Left ventricle myocardium inferior (tissue), 1 donor: ENCODE data around the gene NEFH. TPM values are rescaled to one million over a fixed set of nuclear protein-coding genes. Genes with fewer than 3 reads are reported as not detected.

Source experiments
- DNase-seq: peaks from one replicate; pipeline ENCODE4 v3.0.0-alpha.2; 2020
- H3K27ac ChIP-seq: fragments of 200-600 bp; replicated peaks from 2 replicates; pipeline ENCODE4 v1.8.0; 2021
- H3K27me3 ChIP-seq: fragments of 200-600 bp; 2 replicates; pipeline ENCODE4 v1.8.0; 2021; ENCODE audit warnings: low read depth
- H3K36me3 ChIP-seq: fragments of 200-600 bp; 2 replicates; pipeline ENCODE4 v1.8.0; 2021
- H3K4me1 ChIP-seq: fragments of 200-600 bp; 2 replicates; pipeline ENCODE4 v1.8.0; 2021
- H3K4me3 ChIP-seq: fragments of 200-600 bp; 2 replicates; pipeline ENCODE4 v1.8.0; 2021; ENCODE audit warnings: mild to moderate bottlenecking, moderate library complexity
- H3K9me3 ChIP-seq: fragments of 200-600 bp; replicated peaks from 2 replicates; pipeline ENCODE4 v1.8.0; 2021
- CTCF ChIP-seq: fragments of 200-600 bp; IDR thresholded peaks from 2 replicates; pipeline ENCODE4 v1.8.0; 2021; ENCODE audit warnings: antibody characterized with exemption, mild to moderate bottlenecking, borderline replicate concordance
- intact Hi-C: fragments of 100-400 bp; cut with micrococcal nuclease; formaldehyde crosslinking; loops from one replicate; pipeline ENCODE4 v1.11.0; 2022
- total RNA-seq: library from RNA; stranded (reverse); fragmentation: NEBNext Ultra II Directional; extraction: Animal tissue kit (Norgen Biotek cat#: 25700); gene quantifications from one replicate; pipeline ENCODE4 v1.2.1, GENCODE V29; 2021
- donor health status: DM: no; HTN: yes; CAD: no; lungs with severe emphysema.

The NEFH gene
- total RNA-seq, 1 donor from 2014 or later, result 0.16 TPM

DNA sequence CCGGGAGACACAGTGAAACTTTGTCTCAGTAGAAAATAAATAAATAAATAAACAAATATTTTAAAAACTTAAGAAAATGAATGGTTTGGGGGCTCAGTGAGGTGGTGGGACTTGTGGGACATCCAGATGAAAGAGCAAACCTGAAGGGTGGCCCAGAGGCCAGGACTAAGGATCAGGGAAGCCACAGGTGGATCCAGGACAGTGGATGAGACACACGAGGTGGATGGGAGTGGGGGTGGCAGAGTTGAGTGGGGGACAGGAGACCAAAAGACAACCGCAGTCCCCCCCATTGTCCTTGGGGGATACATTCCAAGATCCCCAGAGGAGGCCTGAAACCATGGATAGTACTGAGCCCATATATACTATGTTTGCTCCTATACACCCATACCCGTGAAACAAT lies 34.5 kb upstream of the NEFH start:
- Histone ChIP-seq H3K4me1 (no peaks in the 10 kb centered on the region), H3K36me3 (no peaks in the 10 kb centered on the region), H3K27ac (no peak overlapping the region), H3K27me3 (peaks cover 18% of the 10 kb centered on the region), H3K9me3 (no peaks in the 10 kb centered on the region), H3K4me3 (no peak overlapping the region)
- TF ChIP-seq CTCF, result no peak
- intact Hi-C loops, result no loop called here
- DNase-seq, result no peak

- Histone ChIP-seq H3K4me1 (no peaks in the 10 kb centered on the region), H3K4me3 (no peak overlapping the region), H3K27me3 (peaks cover 11% of the 10 kb centered on the region), H3K36me3 (no peaks in the 10 kb centered on the region), H3K27ac (no peak overlapping the region), H3K9me3 (no peaks in the 10 kb centered on the region)
- no peak for DNase-seq
- intact Hi-C loops, result no loop called here
- TF ChIP-seq CTCF, result no peak
These were observed 32.1 kb upstream of the NEFH start for GRCh38 chr22:29447906-29448305.

DNA sequence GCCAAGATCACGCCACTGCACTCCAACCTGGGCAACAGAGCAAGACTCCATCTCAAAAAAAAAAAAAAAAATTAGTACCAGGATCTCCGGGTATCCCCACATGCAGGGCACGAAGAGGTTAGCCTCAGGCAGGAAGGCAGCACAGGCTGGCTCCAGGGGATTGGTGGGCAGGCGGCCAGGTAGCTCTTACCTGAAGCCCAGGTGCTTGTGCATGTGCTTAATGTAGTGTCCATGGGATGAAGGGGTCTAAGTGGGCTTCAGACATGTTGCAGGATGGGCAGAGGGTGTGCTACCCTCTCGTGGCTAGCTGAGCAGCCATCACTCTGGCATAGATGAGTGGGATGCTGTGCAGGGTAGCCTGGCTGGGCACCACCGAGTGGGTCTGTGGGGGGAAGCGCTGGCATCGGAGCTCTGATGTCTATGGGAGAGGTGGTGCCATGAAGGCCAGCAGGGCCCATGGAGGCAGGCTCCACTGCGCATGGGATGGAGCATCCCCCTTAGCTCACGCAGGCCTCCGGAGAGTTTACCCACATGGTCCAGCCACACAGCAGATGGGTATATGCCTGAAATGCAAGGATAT lies 30.6 kb upstream of the NEFH start:
- H3K9me3 ChIP-seq, result no peaks in the 10 kb centered on the region
- TF ChIP-seq CTCF, result no peak
- H3K4me1 ChIP-seq, result no peaks in the 10 kb centered on the region
- DNase-seq, result no peak
- no peak overlapping the region for H3K27ac ChIP-seq
- no peaks in the 10 kb centered on the region for H3K36me3 ChIP-seq
- peaks cover 4% of the 10 kb centered on the region for H3K27me3 ChIP-seq
- intact Hi-C loops, result no loop called here
- no peak overlapping the region for H3K4me3 ChIP-seq

DNA sequence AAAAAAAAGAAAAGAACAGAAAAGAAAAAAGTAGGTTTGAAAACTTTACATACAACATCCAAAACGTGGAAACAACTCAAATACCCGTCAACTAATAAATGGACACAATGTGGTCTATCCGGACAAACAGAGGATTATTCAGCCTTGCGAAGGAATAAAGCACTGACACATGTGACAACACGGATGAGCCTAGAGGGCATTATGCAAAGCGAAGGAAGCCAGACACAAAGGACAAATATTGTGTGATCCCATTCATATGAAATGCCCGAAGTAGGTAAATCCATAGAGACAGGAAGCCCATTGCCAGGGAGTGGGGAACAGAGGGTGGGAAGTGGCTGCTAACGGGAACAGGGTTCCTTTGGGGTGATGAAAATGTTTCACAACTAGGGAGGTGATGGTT lies 29.8 kb upstream of the NEFH start:
- no peaks in the 10 kb centered on the region for H3K9me3 ChIP-seq
- peaks cover 4% of the 10 kb centered on the region for H3K27me3 ChIP-seq
- DNase-seq, result no peak
- intact Hi-C loops, result no loop called here
- no peak for TF ChIP-seq CTCF
- H3K4me1 ChIP-seq, result no peaks in the 10 kb centered on the region
- no peak overlapping the region for H3K4me3 ChIP-seq
- no peaks in the 10 kb centered on the region for H3K36me3 ChIP-seq
- H3K27ac ChIP-seq, result no peak overlapping the region

DNA sequence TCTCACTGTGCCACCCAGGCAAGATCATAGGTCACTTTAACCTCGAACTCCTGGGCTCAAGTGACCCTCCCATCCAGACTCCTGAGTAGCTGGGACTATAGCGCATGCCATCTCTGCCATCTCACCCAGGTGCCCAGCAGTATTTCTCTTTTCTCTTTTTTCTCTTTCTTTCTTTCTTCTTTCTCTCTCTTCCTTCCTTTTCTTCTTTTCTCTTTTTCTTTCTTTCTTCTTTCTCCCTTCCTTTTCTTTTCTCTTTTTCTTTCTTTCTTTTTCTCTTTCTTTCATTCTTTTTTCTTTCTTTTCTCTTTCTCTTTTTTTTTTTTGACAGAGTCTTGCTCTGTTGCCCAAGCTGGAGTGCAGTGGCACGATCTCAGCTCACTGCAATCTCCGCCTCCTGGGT lies 28.2 kb upstream of the NEFH start:
- Histone ChIP-seq H3K4me3 (no peak overlapping the region), H3K4me1 (no peaks in the 10 kb centered on the region), H3K36me3 (no peaks in the 10 kb centered on the region), H3K9me3 (no peaks in the 10 kb centered on the region), H3K27me3 (peaks cover 3% of the 10 kb centered on the region), H3K27ac (no peak overlapping the region)
- TF ChIP-seq CTCF, result no peak
- DNase-seq, result no peak
- intact Hi-C loops, result no loop called here
